Stromal cell of bone marrow (primary cell): Measurements from ENCODE around the gene KIFC3.
"Not testable (repeated sequence)": the region's sequence is repeated elsewhere in the genome, so short reads cannot be mapped to it uniquely, and the experiment has no call there.

Experiments
- DNase-seq: peaks from one replicate; pipeline ENCODE4 v3.0.0-alpha.2; 2012; ENCODE audit warnings: low read depth

The KIFC3 gene

DNA sequence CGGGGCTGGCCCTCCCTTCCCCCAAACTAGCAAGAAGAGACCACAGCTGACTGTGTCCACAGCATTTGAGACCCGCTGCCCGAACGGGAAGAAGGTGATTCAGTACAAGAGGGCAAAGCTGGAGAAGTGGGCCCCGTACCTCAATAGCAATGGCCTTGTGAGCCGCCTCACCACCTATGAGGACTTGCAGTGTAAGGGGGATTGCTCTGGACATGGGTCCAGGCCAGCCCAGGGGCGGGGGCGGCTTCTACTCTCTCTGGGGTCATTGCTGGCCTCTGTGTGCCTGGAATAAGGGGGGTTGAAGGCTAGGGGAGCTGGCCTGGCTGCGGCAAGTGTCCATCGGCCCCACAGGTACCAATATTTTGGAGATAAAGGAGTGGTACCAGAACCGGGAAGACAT is 79.6 kb downstream of the KIFC3 start:
- DNase-seq = no peak

DNA sequence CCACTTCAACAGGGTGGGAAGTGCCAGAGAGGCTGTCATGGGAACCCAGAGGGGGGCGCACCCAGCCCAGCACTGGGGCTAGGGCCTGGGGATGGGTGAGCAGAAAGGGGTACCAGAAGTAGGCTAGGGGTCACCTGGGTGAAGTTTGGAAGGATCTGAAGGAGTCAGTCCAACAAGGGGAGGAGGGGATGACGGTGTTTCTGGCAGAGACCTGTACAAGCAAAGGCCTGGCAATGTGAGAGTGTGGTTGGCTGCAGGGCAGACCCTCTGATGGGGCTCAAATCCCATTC is 80.1 kb downstream of the KIFC3 start:
- no peak for DNase-seq

DNA sequence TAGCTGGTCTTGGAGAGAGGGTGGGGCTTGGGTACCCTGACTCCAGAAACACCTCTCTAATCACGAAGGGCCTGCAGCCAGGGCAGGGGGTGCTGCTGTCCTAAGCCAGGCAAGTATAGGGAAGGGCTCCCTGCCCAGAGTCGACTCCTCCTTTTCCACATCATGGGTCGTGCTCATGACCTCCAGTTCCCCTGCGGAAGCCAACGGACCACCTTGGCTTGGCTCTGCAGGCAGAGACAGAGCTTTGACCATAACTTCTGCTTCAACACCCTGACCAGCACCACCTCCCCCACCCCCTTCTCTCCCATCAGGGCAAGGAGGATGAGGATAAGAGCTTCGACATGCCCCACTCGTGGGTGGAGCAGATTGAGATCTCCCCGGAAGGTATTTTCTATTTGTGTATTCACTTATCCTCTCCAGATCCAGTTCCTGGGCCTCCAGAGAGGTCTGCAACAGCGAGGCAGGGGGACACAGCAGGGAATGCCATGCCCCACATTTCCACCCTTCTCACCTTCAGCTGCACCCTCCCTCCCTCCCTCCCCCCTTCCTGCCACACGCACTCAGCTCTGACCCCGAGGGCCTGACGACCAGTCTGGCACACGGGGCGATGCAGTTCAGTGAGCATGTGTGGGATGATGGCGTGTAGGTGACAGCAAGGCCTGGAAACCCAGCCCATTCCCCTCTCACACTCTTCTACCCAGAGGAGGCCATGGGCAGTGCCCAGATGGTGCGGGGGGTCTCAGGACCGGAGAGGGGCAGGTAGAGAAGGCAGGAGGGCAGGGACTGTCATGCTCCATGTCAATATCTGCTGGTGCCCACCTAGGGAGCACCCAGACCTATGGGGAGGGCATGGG is 80.7 kb downstream of the KIFC3 start:
- DNase-seq = no peak

DNA sequence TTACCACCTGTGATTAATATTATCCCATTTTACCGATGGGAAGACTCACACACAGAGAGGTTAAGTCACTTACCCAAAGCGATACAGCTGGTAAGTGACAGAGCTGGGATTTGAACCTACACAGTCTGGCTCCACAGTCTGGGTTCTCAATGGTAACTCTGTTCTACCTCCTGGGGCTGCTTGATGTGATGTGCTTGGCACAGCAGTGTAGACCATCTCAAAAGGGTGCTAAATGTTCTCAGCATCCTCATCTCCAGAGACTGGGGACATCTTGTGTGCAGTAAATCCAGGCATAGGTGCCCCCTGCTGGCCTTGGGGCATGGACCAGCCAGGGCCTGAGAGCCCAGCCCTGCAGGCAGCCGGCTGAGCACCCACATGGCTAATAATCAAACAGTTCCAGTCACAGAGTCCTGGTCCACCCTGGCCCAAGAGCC is 82.1 kb downstream of the KIFC3 start:
- DNase-seq = no peak

DNA sequence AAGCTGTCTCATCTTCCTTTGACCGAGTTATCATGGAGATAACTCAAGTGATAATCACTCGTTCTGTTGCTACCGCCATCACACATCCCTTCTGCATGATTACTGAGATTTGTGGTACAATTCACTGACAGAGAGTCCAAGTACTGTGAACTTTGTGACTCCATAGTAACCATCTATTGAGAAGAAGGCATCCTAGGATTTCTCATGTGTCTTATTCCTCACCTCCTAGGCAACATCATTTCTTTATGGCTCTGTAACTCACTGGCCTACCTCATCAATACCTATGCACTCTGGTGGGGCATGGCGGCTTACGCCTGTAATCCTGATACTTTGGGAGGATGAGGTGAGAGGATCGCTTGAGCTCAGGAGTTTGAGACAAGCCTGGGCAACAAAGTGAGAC is 88.2 kb downstream of the KIFC3 start:
- no peak for DNase-seq

DNA sequence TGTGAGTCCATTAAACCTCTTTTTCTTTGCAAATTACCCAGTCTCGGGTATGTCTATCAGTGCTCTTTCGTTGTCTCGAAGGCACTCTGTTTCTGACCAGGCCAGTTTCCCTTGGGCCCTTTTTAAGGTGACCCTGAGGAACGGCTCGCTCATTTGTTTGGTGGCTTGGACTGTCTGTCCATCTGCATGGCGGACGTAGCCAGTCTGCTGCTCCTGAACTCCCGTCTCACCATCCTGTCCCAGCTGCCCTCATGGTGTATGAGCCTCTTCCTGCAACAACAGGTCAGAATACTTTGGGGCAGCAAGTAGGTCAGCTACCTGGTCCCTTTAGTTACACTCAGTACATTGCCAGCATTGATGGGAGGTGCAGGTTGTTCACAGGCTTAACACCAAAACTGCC is 88.7 kb downstream of the KIFC3 start:
- no peak for DNase-seq

DNA sequence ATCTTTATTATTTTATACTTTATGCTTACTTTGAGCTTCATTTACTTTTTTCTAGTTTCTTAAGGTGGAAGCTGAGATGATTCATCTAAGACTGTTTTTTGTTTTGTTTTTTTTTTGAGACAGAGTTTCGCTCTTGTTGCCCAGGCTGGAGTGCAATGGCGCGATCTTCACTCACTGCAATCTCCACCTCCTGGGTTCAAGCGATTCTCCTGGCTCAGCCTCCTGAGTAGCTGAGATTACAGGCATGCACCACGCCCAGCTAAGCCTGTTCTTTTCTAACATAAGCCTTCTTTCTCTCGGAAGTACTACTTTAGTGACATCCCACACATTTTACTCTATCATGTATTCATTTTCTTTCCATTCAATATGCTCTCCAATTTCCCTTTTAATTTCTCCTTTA is 89.7 kb downstream of the KIFC3 start:
- DNase-seq = not testable (repeated sequence)

DNA sequence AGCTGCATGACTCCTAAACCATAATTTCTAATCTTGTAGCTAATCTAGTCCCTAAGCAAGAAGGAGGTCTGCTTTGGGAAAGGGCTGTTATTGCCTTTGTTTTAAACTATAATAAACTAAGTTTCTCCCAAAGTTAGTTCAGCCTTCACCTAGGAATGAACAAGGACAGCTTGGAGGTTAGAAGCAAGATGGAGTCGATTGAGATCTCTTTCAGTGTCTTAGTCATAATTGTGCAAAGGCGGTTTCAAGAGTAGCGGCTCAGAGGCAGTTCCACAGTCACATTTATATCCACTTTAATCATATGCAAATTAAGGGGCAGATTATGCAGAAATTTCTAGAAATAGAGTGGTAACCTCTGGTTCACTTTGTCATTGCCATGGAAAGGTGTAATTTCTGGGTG is 90.3 kb downstream of the KIFC3 start:
- DNase-seq = no peak

DNA sequence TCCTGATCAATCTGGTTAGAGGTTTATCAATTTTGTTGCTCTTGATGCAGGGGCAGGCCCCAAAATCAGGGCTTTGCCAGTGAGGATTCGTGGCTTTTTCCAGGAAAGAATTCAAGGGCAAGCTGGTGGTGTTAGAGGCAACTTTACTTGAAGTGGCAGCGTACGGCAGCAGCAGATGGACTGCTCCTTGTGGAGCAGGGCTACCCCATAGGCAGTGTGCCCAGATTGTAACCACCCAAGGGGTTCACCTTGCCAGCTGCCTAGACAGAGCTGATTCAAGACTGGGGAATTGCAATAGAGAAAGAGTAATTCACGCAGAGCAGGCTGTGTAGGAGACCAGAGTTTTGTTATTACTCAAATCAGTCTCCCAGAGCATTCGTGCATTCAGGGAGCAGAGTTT is 90.9 kb downstream of the KIFC3 start:
- DNase-seq = no peak

DNA sequence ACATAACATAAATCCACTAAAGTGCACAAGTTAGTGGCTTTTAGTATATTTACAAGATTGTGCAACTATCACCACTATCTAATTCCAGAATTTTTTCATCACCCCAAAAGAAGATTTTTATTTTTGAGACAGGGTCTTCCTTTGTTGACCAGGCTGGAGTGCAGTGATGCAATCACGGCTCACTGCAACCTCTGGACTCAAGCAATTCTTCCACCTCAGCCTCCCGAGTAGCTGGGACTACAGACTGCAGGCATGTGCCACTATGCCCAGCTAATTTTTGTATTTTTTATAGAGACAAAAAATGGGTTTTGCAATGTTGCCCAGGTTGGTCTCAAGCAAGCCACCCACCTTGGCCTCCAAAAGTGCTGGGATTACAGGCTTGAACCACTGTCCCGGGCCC is 92.6 kb downstream of the KIFC3 start:
- no peak for DNase-seq
